Measurements from ENCODE around the gene NIBAN1. TPM values are rescaled to one million over a fixed set of nuclear protein-coding genes. Genes with fewer than 3 reads are reported as not detected.

Gene NIBAN1
- total and polyA plus RNA-seq, 2 of the 8 experiments (the other 6 are each of a cell fraction or from before 2014, with no cell fraction given) = 5.7 to 15.2 TPM

DNA sequence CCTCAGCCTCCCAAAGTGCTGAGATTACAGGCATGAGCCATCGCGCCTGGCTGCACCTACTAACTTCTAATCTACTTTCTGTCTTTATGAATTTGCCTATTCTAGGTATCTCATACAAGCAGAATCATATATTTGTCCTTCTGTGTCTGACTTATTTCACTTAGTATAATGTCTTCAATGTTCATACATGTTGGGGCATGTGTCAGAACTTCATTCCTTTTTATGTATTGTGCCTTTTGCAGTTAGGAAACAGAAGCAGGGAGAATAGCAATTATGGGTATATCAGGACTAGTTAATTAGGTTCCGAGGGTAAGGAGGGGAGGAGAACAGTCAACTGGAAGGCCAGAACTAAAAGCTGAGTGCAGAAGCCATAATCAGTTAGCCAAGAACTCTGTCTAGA is 18.0 kb upstream of the NIBAN1 start:
- H3K36me3 ChIP-seq (ENCODE audit: control insufficient read depth in 2 of 4, insufficient read depth in 4 of 4, low read length in 3 of 4) = no peaks in the 10 kb centered on the region
- H3K79me1 ChIP-seq (ENCODE audit: low read depth, low read length) = no peaks in the 10 kb centered on the region
- no peak overlapping the region for H4K91ac ChIP-seq (replicated peaks; ENCODE audit: insufficient read length, low read length)
- no peak overlapping the region for H3K56ac ChIP-seq (replicated peaks; ENCODE audit: insufficient read length, low read depth, low read length)
- no peak overlapping the region for H2BK15ac ChIP-seq (ENCODE audit: low read length)
- CTCF ChIA-PET (ENCODE audit: partially characterized antibody) = interaction anchor here (1.2 kb wide), 1 partner anchor 176 kb away, joined by 5 read pairs; no protein-coding TSS in a partner anchor
- no peak overlapping the region for H2BK120ac ChIP-seq (replicated peaks; ENCODE audit: low read depth, low read length)
- no peaks in the 10 kb centered on the region for H3K79me2 ChIP-seq (ENCODE audit: control insufficient read depth in 1 of 2, insufficient read depth in 2 of 2, low read length in 2 of 2)
- TF ChIP-seq EP300 (IDR thresholded peaks at IDR 0.05; ENCODE audit: borderline replicate concordance in 1 of 2, low read depth in 2 of 2, low read length in 2 of 2) (no peak), NANOG (IDR thresholded peaks at IDR 0.05; ENCODE audit: insufficient read depth, low read depth, low read length, poor library complexity, severe bottlenecking) (no peak)
- no peak overlapping the region for H4K8ac ChIP-seq (ENCODE audit: extremely low read depth, insufficient read depth, low read length)
- H3K4ac ChIP-seq (replicated peaks; ENCODE audit: insufficient read length, low read depth, low read length) = no peak overlapping the region
- H2BK20ac ChIP-seq (ENCODE audit: low read length) = no peak overlapping the region
- no peaks in the 10 kb centered on the region for H3K23me2 ChIP-seq (ENCODE audit: low read depth, low read length)
- H3K4me1 ChIP-seq (replicated peaks in 1 of 4; ENCODE audit: control insufficient read depth in 3 of 4, insufficient read depth in 4 of 4, low read length in 3 of 4) = peaks cover 0 to 3% (median 0%) of the 10 kb centered on the region in 4 experiments; a peak in 2 of 7 replicates
- no peak overlapping the region for H2BK5ac ChIP-seq (ENCODE audit: low read depth, low read length)
- no peak overlapping the region for H3K4me2 ChIP-seq (ENCODE audit: insufficient read depth in 1 of 2, low read depth in 2 of 2, low read length in 2 of 2)
- POLR2A ChIA-PET (ENCODE audit: partially characterized antibody) = interaction anchor here (0.9 kb wide), 1 partner anchor 18 kb away, joined by 4 read pairs; the partner anchor contains the start of gene NIBAN1
- no peak overlapping the region for H3K4me3 ChIP-seq (ENCODE audit: extremely low read depth in 1 of 4, insufficient read depth in 2 of 4, low read depth in 3 of 4, low read length in 4 of 4)
- no peaks in the 10 kb centered on the region for H4K20me1 ChIP-seq (replicated peaks in 1 of 2; ENCODE audit: control insufficient read depth in 1 of 2, insufficient read depth in 2 of 2, low read length in 2 of 2)
- no peak for DNase-seq (ENCODE audit: low read depth in 1 of 2, low spot score in 2 of 2)
- FAIRE-seq = no peak
- H2BK12ac ChIP-seq (ENCODE audit: low read depth, low read length) = no peak overlapping the region
- no peak overlapping the region for H3K9ac ChIP-seq (replicated peaks in 1 of 4; ENCODE audit: extremely low read depth in 1 of 4, low read depth in 3 of 4, low read length in 3 of 4)
- WGBS, 2 experiments (ENCODE audit: extremely low coverage in 1 of 2, insufficient coverage in 1 of 2, insufficient read length in 1 of 2, insufficient replicate concordance in 2 of 2, low coverage in 1 of 2, low lambda C conversion rate in 2 of 2, missing lambda C conversion rate in 1 of 2) = 90% methylated on average over 3 of the region's 3 CpGs; no CpG with 5 or more reads in 1 of the 2 experiments
- no peak overlapping the region for H2AFZ ChIP-seq (ENCODE audit: low read length)
- no peak overlapping the region for H2AK5ac ChIP-seq (ENCODE audit: low read depth, low read length)
- H4K5ac ChIP-seq (ENCODE audit: insufficient read length, low read depth, low read length) = no peak overlapping the region
- no peak overlapping the region for H3K14ac ChIP-seq (ENCODE audit: insufficient read length)
- no peak overlapping the region for H3K23ac ChIP-seq (ENCODE audit: insufficient read length)
- H3K9me3 ChIP-seq (ENCODE audit: insufficient read depth in 2 of 2, low read depth in 1 of 2, low read length in 1 of 2) = no peaks in the 10 kb centered on the region
- no peaks in the 10 kb centered on the region for H3K27me3 ChIP-seq (replicated peaks in 1 of 4; ENCODE audit: control insufficient read depth in 3 of 4, extremely low read depth in 1 of 4, insufficient read depth in 3 of 4, low read length in 3 of 4)
- H3K18ac ChIP-seq (ENCODE audit: extremely low read depth, low read length) = no peak overlapping the region
- no peak overlapping the region for H3K27ac ChIP-seq (ENCODE audit: low read depth, low read length)
